Brain pericyte (primary cell): Measurements from ENCODE around the gene HSBP1L1.
A peak's percentile ranks its signal among the peaks of the same experiment; 100 is the strongest.

Experiments used
- DNase-seq: peaks from one replicate; pipeline ENCODE4 v3.0.0-alpha.2; 2012; ENCODE audit warnings: low read depth, low spot score

HSBP1L1 gene

DNA sequence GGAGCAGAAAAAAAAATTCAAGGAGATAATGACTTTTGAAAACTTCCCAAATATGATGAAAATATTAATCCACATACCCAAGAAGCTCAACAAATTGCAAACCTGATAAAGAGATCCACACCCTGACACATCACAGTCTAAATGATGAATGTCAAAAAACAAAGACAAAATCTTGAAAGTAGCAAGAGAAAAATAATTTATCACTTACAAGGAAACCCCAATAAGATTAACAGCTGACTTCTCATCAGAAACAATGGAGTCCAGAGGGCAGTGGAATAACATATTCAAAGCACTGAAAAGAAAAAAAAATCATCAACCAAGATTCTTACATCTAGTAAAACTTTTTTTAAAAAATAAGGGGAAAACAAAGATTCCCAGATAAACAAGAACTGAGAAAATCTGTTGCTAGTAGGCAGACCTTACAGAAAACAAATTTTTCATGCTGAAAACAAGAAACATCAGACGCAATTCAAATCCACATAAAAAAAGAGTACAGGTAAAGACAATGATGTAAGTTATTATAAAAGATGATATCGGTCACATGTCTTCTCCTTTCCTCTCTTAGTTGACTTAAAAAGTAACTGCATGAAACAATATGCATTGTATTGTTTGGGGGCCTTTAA is 34.3 kb upstream of the HSBP1L1 start:
- DNase-seq: no peak

DNA sequence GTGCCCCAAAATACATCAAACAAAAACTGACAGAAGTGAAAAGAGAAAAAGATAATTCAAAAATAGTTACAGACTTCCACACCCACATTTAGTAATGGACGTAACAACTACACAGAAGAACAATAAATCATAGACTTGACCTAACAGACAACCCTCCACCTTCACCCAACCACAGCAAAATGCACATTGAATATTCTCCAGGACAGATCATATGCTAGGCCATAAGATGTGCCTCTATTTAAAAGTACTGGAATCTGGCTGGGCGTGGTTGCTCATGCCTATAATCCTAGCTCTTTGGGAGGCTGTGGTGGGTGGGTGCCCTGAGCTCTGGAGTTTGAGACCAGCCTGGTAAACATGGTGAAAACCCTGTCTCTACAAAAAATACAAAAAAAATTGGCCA is 33.0 kb upstream of the HSBP1L1 start:
- no peak for DNase-seq

DNA sequence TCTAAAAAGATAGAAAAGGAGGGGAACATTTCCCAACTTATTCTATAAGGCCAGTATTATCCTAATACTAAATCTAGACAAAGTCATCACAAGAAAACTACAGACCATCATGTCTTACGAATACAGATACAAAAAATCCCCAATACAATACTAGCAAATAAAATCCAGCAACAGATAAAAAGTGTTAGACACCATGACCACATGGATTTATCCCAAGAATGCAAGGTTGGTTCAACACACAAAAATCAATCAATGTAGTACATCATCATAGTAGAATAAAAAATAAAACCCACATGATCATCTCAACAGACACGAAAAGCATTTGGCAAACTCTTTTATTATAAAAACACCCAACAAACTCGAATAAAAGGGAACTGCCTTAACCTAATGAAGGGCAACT is 31.5 kb upstream of the HSBP1L1 start:
- no peak for DNase-seq

DNA sequence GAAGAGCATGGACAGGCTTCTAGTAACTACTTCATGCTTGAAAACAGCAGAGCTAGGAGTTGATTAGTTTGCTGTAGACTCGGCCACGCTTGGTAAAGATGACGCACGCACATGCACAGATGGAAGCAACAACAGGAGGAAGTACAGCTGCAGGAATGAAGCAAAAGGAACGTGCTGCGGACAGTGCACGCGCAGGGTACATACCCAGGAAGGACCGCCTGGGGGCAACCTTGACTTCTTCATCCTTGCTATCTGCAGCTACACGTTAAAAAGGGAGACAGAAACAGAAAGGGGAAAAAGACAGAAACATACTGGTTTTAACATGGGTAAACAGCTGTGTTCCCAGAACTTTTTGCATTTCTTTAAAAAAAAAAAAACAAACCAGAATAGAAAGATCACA is 30.7 kb upstream of the HSBP1L1 start:
- DNase-seq: peak; percentile 57

DNA sequence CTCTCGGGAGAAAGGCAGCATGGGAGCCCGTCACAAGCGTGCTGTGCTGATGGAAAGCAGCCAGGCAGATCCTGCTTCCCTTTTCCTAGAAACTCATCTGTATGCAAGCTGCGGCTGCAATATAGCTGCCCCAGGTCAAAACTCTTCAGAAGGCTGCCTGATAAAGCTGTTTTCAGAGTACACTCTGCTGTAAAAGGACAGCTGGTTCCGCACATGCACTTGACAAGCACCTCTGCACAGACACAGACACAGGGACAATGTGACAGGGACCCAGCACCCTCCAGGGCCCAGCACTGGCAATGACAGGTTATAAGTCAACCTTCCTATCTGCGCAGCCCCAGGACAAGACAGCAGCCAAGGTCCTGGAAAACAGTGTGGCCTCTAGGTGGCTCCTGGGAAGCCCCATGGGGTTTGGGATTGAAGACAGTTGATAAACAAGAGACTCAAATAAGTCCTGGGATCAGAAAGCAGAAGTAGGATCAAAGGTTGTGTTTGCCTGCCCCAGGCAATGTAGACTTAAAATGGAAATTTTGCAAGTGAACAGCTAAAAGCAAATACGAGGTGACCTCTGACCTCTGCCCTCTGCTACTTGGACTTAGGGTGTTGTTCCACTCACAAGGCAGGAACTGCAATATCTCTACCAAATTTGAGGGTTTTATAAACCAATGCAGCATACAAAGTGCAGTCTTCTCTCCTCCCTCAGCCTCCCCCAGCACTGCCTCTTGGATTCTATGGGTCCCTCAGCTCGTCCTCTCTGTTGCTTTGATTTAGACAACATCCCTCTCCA is 29.9 kb upstream of the HSBP1L1 start:
- no peak for DNase-seq

DNA sequence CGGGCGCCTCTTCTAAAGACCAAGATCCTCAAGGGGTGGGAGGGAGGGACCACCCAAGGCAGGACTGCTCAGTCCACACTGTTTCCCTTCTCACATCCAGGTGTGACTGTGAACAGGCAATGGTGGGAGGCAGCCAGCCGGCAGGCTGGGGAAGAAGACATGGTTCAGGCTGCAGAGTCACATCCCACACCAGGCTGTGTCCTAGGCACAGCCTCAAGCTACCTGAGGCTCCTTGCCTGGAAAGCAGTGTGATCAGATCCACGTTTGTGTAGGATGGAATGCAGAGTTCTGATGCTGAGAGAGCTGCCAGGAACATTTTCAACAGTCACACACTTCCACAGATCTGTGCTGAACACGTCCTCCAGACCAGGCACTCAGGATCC is 29.4 kb upstream of the HSBP1L1 start:
- no peak for DNase-seq

DNA sequence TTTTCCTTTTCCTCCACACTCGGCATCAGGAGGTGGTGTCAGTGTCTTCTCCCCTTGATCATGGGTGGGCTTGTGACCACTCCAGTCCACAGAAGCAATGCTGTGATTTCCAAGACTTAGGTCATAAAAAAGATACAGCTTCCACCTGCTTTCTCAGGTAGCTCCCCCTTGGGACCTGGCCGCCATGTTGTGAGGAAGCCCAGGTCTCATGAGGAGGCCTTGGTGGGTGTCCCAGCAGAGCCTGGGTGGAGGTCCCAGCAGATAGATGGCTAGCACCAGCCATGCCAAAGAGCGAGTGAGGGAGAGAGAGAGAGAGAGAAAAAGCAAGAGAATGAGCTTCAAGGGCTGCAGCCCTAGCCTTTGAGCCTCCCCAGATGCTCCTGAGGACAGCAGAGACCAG is 28.9 kb upstream of the HSBP1L1 start:
- DNase-seq: no peak

DNA sequence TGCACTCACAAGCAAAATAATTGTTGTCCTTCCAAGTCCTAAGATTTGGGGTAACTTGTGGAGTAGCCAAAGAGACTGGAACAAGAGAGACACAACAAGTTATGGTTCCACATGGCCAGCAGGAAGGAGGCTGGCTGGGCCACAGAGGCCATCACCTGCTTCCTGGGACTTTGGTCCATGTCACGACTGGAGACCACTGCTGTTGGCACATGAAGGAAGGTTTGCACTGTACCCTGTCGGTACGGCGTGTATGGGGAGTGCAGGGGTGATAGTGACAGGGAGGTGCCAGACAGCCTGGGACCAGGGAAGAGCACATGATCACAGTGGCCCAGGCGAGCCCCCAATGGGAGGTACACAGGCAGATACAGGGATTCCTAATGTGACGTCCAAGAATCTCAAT is 28.5 kb upstream of the HSBP1L1 start:
- DNase-seq: no peak

DNA sequence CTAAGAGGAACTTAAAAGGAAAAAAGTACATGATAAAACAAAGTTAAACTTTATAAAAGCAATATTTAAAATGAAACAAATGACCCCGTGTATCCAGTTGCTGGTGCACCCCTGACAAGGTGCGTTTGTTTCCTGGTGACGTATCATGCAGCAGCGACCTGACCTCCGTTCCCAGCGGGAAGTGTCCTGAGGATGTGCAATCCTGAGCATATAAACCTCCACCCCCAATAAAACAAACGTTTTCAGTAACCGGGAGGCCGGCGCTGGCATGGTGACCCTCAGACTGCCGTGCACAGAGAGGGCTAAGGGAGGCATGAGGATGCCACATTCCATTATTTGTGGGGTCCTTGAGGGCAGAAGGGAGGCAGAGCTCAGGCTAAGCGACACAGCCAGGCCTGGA is 27.8 kb upstream of the HSBP1L1 start:
- no peak for DNase-seq

DNA sequence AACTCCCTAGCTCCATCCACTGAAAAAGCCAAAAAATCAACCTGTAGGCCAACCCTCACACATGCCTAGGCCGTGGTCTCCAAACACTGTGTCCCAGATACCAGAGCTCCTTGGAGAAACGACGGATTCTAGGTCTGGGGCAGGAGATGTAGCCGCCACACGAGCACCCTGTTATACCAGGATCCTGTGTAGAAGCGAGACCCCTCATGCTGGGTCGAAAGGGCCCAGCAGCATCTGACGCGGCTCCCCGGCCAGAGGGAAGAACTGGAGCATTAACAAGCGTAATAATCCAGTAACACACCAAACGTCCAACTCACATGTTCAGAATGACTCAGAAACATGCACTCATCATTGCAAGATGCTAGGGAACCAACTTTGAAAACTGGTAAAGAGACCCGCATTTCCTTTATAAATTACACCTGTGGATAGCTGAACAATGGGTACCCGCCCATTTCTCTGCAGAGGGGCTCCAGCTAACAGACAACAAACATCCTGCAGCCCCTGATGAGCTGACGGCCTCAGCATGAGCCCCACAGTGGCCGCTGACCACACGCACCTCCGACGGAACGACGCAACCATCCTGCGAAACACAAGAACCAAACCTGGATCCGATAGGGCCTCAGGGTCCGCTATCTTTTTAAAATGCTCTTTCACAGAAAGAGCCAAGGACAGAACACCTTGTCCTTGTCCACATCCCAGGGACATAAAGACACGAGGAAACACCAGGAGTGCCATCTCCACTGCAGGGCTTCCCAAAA is 27.2 kb upstream of the HSBP1L1 start:
- DNase-seq: no peak

DNA sequence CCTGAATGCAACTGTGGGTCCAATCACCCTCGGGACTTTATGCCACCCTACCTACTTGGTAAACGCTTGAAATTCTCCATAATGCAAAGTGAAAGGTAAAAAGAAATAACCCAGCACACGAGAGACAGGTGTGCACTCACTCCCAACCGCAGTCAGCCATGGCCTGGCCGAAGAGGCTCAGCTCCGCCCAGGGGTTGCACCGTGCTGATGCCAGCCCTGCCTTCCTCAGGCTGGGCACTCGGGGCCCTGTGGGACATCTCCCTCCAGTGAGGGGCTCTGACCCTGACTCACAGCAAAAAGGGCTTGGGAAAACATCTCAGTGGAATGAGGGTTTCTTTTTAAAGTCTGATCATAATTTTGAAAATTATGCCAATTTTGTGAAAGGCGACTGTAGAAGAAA is 26.2 kb upstream of the HSBP1L1 start:
- no peak for DNase-seq

DNA sequence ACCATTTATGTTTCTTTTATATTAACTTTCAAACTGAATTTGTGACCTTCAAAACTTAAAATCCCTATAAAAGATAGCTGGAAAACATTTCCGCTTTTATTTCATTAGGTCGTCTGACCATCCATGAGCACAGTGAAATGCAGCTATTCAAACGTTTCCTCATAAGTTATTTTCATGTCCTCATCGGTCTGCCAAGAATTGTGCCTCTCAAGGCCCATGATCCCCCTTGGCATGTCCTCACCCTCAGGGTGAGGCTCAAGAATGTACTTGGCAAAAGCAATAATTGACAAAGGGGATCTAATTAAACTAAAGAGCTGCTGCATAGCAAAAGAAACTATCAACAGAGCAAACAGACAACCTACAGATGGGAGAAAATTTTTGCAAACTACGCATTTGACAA is 25.3 kb upstream of the HSBP1L1 start:
- DNase-seq: no peak

DNA sequence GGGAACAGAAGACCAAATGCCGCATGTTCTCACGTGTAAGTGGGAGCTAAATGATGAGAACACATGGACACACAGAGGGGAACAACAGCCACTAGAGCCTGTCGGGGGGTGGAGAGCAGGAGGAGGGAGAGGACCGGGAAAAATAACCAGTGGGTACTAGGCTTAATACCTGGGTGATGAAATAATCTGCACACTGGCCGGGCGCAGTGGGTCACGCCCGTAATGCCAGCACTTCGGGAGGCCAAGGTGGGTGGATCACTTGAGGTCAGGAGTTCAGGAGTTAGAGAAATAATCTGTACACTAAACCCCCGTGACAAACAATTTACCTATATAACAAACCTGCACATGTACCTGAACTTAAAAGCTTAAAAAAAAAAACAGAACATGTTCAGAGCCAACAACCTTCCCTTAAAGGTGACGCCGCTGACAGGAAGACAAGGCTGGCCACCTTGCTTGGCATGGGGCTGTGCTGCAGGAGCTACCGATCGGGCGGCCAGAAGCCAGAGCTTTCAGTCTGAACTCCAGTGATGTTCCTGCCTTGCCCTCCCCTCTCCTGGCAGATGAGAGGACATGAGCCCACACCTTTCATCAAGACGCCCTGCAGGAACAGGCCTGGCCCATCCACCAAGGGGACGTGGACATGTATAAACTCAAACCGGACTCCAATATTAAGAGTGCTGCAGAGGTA is 24.2 kb upstream of the HSBP1L1 start:
- no peak for DNase-seq

DNA sequence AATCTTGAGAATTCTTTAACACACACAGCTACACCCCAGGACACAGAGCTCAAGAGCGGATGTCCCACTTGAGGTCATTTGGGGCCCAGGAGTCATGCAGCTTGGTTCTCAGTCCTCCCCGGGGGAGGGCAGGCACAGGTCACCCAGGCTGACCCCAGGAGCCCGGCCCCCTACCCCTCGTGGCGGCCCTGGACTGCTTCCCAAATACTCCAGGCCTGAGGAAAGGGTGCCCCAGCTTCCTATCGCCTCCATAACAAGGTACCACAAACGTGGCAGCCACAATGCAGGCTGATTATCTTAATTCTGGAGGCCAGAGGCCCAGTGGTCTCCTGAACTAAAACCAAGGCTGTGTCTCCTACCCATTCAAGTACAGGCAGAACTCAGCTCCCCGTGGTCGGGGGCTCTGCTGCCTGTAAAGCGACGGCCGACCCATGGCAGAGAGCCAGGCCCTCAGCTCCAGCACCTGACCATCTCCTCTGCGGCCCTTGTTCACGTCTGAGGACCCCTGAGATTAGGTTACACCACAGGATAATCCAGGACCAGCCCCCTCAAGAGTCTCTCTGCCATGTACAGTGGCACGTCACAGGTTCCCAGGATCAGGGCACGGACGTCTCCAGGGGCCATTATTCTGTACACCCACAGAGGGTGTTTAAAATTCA is 23.5 kb upstream of the HSBP1L1 start:
- DNase-seq: no peak

DNA sequence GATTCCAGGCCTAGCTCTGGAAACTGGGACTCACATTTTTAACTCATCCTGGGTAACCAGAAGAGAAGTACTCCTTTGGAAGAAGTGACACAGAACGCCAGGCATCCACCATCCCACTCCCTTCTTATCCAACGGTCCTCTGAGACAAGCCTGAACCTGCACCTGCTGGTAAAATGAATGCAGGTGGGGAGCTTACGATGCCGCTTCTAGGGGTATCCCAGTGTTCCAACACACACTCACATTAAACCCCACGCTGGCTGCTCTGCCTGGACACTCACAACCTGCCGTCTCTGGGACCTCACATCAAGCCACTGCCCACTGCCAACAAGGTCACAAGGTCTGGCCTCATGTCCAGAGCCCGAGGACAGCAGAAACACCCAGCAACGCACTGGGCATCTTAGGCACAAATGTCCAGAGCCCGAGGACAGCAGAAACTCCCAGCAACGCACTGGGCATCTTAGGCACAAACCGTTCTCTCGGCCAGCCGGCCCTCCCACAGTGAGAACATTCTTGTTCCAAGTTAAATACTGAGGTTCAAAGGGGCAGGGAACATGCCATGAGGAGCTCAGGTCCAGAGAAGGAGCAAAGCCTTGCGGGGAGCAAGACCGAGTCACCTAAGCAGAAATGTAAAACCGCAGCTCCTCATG is 22.8 kb upstream of the HSBP1L1 start:
- no peak for DNase-seq

DNA sequence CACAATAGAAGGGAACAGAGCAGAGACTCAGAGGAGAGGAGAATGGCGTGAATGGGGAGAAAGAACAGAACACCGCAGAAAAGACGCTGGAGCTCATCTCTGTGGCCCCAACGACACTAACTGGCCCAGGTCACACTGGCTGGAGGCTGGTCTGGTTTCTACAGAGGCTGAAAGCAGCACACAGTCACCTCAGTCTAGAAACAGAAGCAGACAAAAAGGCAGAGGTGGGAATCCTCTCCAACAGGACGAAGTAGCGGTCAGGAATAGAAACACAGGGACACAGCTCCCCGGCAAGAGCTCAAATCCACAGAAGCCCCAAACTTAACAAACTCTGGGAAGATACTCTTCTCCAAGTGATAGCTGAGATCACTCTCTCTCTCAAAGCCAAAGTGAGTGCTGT is 22.2 kb upstream of the HSBP1L1 start:
- DNase-seq: no peak

DNA sequence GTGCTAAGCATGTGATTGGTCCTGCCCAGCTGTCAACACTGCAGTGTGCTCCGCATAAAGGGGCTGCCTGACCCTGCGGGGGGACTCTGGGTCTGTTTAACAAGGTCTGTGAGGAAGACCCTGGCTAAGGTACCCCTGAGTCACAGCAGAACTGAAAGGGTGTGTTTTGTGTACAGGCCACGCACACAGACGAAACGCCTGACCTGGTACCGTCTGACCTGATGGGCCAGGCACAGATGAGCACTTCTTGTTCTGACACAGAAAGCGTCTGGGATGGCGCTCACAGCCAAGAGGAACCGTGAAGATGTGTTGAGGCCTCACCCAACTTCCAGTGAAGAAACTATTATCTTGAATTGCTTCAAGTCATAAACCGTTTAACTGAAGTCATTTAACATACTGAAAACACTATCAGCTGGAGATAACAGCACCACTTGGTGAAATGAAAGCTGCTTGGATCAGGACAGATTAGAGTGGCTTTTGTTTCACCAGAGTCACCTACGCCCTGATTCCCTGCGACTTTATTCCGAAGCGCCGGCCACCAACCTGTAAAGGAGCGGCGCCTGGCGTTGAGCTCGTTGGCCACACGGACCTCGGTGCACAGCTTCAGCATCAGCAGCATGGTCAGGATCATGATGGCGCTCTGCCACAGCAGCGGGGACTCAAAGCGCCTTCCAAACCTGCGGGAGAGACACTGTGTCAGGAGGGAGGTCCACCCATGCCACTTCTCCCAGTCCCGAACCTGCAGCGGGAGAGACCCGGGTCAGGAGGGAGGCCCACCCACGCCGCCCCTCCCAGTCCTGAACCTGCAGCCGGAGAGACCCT is 21.4 kb upstream of the HSBP1L1 start:
- DNase-seq: no peak

DNA sequence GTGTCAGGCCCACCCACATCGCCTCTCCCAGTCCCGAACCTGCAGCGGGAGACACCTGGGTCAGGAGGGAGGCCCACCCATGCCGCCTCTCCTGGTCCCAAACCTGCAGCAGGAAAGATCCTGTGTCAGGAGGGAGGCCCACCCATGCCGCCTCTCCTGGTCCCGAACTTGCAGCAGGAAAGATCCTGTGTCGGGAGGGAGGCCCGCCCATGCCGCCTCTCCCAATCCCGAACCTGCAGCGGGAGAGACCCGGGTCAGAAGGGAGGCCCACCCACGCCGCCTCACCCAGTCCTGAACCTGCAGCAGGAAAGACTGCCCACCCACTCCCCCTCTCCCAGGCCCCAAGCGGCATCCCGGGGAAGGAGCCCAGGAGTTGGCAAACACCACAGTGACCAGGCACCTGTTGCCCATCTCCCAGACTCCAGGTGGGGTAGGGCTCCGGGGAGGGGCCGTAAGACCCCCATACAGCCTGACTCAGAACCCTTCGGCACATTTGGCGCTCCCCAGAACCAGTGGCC is 20.8 kb upstream of the HSBP1L1 start:
- DNase-seq: no peak

DNA sequence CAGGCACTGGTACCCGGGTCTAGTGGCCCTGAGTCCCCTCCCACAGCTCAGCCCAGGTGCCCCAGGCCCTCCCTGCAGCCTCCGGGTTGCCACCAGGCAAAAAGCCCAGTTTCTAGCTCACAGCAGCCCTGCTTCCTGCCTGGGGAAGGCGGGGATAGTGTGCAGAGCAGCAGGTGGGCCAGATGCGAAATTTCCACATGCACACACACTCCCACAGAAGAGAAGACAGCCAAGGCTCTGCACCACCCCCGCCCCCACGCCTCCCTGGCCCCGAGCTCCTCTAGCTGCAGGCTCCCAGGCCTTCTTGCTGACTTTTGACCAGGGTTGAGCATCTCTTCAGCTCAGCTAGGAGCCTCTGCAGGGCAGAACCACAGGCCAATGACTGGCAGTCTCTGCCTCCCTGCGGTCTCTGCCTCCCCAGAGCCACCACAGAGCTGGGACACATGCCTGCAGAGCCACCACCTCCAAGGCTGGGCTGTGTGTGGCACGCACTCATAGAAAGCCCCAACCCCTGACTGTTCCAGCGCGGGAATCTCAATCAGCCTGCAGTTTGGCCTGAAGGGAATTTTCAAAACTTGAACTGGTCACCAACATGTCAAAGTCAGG is 20.2 kb upstream of the HSBP1L1 start:
- peak; percentile 66 for DNase-seq

DNA sequence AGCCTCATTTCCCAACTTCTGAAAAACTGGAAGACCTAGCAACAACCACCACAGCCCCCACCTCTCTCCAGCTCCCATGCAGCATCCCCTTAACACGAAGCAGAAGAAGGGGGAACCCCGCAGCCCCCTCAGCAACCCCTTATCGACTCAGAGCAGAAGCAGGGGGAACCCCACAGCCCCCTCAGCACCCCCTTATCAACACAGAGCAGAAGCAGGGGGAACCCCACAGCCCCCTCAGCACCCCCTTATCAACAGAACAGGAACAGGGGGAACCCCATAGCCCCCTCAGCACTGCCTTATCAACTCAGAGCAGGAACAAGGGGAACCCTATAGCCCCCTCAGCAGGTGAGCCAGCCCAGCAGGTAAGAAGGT is 19.7 kb upstream of the HSBP1L1 start:
- DNase-seq: no peak
